Hepatocyte (in vitro differentiated cells): ENCODE results near the gene TMEM184B.

Source experiments
- CTCF ChIP-seq: fragments of 200-600 bp; sonication (generic); IDR thresholded peaks from 2 replicates; pipeline ENCODE4 v1.5.1; 2016; ENCODE audit warnings: antibody characterized with exemption, mild to moderate bottlenecking; ENCODE audit not compliant: poor library complexity
- EZH2 ChIP-seq: fragments of 200-600 bp; sonication (generic); IDR thresholded peaks from 2 replicates; pipeline ENCODE4 v1.6.1; 2016; ENCODE audit warnings: antibody characterized with exemption, mild to moderate bottlenecking, borderline replicate concordance

DNA sequence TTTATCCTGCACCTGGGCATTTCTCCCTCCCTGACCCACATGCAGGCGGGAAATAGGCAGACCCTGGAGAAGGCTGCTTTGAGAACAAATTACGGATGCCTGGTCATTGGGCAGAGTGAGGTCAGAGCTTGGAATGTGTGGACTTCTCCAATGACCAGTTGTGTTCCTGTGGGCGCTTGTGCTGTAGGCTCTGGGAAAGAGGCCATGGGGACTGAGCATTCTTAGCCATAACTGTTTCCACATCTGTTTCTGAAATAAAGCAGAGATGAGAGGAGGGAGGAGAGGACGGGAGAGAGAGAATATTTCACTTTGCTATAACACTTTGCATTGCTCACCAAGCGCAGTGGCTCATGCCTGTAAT, 11.2 kb upstream of the TMEM184B start:
- no peak for TF ChIP-seq CTCF
- TF ChIP-seq EZH2: no peak
